ENCODE measurements around the gene SFT2D2. TPM values are rescaled to one million over a fixed set of nuclear protein-coding genes. Genes with fewer than 3 reads are reported as not detected.

SFT2D2 gene
- total RNA-seq, 1 donor from 2014 or later, result 22.5 TPM

GRCh38 chr1:168300626-168301025 lies 74.8 kb downstream of the SFT2D2 start:
- no peak for TF ChIP-seq CTCF (conservative IDR thresholded peaks at IDR 0.05; ENCODE audit: low read depth, low read length)
- no peak overlapping the region for H3K4me3 ChIP-seq (ENCODE audit: low read depth, low read length)

GRCh38 chr1:168301664-168302320 lies 76.0 kb downstream of the SFT2D2 start:
- no peak for TF ChIP-seq CTCF (conservative IDR thresholded peaks at IDR 0.05; ENCODE audit: low read depth, low read length)
- no peak overlapping the region for H3K4me3 ChIP-seq (ENCODE audit: low read depth, low read length)
- DNase-seq (ENCODE audit: low read depth), result peak; percentile 45

More at GRCh38 chr1:168300626-168301025, 74.8 kb downstream of the SFT2D2 start:
- no peak for DNase-seq (ENCODE audit: low read depth)

Other genes with a start within 250 kb of the SFT2D2 start
- gene GPR161, start 89.1 kb upstream of the SFT2D2 start, total RNA-seq, result 9.6 and 11.4 TPM in 2 replicates
- 23.8 and 27.5 TPM in 2 replicates for gene TIPRL, start 47.0 kb upstream of the SFT2D2 start, total RNA-seq
- gene TBX19, start 54.9 kb downstream of the SFT2D2 start, total RNA-seq, result 0.29 and 1.3 TPM in 2 replicates

Data from epithelial cell of proximal tubule (primary cell).